HCEC 1CT (cell line): ENCODE measurements around the gene FOXL2NB.

Experiments used
- DNase-seq: peaks from one replicate; pipeline ENCODE4 v3.0.0-alpha.2; 2017

The FOXL2NB gene

DNA sequence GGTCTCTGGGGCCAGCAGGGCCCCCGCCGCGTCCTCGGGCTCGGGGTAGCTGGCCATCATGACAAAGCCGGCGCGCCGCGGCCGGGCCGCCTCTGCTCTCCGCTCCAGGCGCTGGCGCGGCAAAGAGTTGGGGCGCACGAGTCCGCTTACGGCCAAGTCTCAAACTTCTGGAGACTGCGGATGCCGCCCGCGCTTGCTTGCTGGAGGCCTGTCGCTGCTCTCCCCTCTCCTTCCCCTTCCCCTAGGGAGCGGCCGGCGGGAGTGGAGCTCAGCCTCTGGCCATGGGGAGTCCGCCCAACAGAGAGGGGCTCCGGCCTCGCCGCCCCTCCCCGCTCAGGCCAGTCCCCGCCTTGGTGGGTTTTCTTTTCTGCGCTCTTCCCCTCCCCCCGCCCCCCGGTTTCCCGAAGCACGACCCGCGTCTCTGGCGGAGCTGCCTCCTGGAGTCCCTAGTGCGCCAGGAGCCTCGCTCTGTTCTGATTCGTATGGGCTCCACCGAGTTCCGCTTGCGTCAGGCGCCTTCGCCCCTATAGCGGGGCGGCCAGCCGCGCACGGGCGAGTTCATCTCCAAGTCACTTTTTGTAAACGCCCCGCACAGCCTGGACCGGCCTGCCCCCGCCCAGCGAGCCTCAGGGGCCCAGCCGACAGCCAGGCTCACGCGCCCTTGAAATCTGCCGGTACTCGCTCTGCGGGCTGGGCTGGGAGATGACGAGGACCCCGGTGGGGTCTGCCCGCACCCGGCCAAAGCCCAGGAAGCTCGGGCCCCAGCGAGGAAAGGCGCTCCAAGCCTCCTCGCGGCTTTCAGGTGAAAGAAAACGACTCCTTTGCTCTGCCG is at the start of gene FOXL2NB, which contains the start of gene FOXL2:
Gene FOXL2NB, plus strand, starts transcription at position 555 of the 832 bp plus-strand sequence. Its CDS starts 148 bp downstream, at position 703.
Gene FOXL2, minus strand, starts transcription at position 475 of the 832 bp plus-strand sequence. Its CDS starts 415 bp downstream, at position 60.
- DNase-seq = peak; percentile 28

- DNase-seq = peak; percentile 51
Observed at GRCh38 chr3:138898301-138898700, 48.7 kb upstream of the FOXL2NB start.

- no peak for DNase-seq
Observed at GRCh38 chr3:138898708-138899107, 48.3 kb upstream of the FOXL2NB start.

GRCh38 chr3:138899351-138899991 is 47.5 kb upstream of the FOXL2NB start:
- no peak for DNase-seq

GRCh38 chr3:138901567-138901966 is 45.5 kb upstream of the FOXL2NB start:
- DNase-seq = no peak

GRCh38 chr3:138902171-138902570 is 44.8 kb upstream of the FOXL2NB start:
- DNase-seq = no peak

DNA sequence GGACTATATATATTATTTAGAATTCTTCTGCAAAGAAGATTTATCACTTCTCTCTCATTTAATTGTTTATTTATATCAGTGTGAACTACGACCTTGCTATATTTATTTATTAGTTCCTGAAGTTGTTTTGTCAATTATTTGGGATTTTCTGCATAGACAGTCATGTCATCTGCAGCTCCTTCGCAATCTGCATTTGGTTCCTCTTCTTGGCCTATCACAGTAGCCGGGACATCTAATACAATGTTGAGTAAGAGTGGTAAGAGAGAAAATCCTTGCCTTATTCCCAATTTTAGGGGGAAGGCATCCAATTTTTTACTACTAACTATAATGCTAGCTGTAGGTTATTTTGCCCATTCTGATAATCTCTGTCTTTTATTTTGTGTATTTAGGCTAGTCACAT is 39.5 kb upstream of the FOXL2NB start:
- no peak for DNase-seq

- DNase-seq = no peak
Observed at GRCh38 chr3:138908846-138909245, 38.2 kb upstream of the FOXL2NB start.

DNA sequence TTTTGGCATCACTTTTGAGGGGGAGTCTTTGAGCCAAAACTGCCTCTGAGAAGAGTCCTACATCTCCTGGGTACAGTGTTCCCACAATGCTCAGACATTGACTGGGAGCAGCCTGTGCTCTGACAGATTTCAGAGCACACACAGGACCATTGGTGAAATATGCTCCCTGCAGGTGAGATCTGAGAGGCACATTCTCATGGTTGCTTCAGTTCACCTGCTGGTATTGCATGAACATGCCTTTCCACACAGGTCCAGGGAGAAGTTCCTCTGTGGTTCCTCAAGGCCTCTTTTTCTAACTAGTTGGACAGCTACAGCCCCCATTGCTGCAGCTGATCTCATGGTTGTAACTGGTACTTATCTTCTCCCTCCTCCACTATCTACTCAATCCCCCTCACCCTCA is 37.1 kb upstream of the FOXL2NB start:
- no peak for DNase-seq

- no peak for DNase-seq
Observed at GRCh38 chr3:138911621-138912020, 35.4 kb upstream of the FOXL2NB start.

DNA sequence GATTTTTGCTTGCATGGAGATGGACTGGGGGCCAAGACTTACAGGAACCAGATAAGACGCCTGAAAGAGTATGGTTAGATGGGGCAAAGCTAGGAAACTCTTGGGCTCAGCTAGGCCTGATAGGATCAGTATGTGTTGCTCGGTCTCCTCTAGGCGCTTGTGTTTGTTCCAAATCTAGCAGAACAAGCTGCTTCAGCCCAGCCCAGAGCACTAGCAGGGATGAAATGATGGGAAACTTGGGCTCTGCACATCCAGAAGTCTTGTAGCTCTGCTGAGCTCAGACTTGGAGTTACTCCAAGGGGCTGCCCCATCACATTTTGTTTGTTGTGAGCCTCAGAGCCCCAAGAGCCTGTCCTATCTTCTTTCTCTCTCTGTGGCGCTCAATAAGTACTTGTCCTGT is 34.8 kb upstream of the FOXL2NB start:
- no peak for DNase-seq

GRCh38 chr3:138913766-138914165 is 33.3 kb upstream of the FOXL2NB start:
- DNase-seq = no peak

DNA sequence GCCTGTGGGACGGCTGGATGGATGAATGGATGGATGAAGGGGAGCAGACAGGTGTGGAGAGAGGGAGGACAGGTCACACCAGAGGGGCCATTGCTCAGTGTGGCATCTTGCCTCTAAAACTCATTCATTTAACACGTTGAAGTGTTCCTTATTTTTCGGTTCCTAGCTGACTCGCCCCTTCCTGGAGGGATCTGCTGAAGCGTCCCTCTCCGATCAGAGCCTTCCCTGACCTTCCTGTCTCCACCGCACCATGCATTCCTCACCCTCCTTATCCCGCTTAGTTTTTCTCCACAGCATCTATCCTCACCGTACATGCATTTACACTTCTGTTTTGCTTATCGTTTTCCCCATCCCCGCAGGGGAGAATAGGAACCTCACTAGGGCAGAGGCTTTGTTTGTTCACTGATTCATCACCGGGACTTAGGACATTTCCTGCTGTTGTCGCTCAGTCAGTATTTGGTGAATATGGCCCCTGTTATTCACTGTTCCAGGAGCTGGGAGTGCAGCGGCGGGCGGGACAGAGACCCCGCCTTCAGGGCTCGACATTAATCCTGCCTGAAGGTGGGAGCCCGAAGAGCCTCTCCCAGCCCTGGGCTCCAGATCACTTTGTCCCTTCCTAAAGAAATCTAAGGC is 32.0 kb upstream of the FOXL2NB start:
- DNase-seq = no peak

DNA sequence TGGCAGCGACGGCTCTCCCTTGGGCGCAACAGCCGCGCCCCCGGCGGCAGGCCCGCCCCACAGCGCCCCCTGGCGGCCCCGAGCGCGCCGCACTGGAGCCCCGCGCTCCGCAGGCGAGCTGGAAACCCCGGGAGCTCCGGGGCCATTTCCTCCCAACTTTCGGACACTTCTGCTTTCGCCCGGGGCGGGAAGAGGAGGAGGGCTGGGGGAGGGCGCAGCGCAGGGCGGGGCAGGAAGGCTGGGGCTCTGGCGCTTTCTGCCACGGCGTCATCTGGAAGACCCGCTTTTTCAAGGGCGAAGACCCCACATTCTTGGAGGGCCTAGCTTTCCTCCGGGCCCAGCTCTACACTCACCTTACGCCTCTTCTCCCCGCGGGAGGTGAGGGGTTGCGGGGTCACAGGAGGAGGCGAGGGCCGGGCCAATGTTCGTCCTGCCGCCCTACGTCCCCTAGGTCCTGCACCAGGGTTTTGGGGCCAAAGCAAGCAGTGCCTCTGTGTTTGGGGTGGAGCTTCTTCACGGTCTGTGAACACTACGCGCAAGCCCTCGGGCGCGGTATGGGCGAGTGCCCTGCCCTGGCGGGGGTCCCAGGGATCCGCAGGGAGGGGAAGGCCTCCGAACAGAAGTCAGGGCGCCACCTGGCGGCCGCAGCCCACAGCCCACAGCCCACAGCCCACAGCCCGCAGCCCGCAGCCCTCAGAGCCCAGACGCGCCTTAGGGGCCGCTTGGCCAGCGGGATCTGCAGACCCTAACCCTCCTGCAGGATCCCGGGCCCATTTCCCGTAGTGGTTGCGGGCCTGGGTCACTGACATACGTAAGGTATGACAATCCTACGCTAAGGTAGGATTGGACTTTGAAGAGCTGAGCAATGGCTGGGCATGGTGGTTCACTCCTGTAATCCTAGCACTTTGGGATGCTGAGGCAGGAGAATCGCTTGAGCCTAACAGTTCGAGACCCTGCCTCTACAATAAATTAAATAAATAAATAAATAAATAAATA is 31.2 kb upstream of the FOXL2NB start:
- DNase-seq = peak; percentile 90

- no peak for DNase-seq
Observed at GRCh38 chr3:138916824-138917223, 30.2 kb upstream of the FOXL2NB start.

DNA sequence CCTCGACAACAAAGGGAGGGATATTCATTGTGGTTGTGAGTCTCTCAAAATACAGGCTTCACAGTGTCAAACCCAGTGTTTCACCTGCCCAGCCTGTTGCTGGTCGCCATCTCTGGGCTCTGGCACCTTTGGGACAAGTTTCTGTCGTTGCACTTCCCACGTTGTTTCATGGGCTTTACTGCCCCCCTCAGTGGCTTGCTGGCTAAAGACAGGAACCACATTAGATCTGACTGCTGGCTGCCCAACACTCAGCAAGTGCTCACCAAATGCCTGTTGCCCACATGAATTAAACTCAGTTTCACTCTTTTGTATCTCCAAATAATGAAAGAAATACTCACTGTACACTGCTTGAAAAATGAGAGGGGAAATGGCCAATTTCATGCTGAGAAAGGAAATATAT is 27.7 kb upstream of the FOXL2NB start:
- no peak for DNase-seq

- DNase-seq = peak; percentile 88
Observed at GRCh38 chr3:138921316-138922292, 25.4 kb upstream of the FOXL2NB start.

DNA sequence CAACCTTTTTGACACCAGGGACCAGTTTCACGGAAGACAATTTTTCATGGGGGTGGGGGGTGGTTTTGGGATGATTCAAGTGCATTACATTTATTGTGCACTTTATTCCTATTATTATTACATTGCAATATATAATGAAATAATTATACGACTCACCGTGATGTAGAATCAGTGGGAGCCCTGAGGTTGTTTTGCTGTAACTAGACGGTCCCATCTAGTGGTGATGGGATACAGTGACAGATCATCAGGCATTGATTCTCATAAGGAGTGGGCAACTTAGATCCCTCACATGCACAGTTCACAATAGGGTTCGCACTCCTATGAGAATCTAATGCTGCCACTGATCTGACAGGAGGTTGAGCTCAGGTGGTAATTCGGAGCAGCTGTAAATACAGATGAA is 24.6 kb upstream of the FOXL2NB start:
- DNase-seq = peak; percentile 39

DNA sequence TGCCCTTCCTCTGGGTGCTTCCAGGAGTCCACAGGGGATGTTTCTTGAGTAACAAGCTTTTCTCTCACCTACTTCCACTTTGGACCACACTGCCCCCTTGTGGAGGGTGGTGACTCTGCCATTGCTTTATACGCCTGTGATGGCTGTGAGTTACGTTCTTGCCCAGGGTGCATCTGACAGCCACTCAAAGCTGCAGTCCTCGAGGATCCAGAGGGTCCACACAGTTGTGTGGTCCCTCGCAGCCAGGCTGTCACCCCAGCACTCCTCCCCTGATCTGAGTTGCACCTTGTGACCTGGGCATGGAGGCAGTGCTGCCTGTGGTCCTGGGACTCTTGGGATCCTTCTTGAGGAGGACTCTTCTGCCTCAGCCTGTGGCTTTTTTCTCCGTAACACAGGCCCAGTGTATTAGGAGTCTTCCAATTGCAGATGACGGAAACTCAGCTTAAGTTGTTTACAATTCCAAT is 23.5 kb upstream of the FOXL2NB start:
- peak; percentile 74 for DNase-seq

DNA sequence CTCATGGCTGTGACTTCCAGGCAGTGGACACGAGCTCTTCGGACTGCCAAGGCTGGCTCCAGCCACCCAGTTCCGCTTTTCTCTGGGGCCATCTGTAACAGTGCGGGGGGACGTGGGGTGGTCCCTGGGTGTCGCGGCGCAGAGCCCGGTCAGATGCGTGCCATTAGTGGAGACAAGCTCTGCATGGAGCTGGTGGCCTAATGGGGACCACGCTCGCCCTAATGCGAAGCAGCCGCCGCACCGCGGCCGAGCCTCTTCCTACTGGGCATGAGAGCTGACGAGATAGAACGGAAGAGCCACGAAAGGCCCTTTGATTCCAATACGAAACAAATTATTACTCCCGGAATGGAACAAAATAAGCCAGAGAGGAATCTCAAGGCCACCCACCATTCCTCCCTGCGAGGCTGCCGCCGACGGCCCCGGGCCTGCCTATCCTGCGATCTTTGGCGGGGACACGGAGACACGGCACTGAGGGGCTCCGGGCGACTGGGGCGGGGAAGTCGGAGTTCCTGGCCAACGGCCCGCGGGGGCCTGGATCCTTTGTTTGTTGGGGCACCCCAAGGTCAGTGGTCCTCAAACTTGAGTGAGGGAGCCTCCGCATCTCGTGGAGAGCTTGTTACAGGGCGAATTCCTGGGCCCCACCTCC is 18.2 kb upstream of the FOXL2NB start:
- no peak for DNase-seq
